GM12801 (cell line): ENCODE results near the gene GALM.

Source experiments
- TF ChIP-seq, protein P1 (sequence below): IDR thresholded peaks from one replicate; pipeline ENCODE4 v1.5.1; 2011; ENCODE audit warnings: control low read depth; ENCODE audit not compliant: insufficient read length; ENCODE audit errors: extremely low read depth

The GALM gene

DNA sequence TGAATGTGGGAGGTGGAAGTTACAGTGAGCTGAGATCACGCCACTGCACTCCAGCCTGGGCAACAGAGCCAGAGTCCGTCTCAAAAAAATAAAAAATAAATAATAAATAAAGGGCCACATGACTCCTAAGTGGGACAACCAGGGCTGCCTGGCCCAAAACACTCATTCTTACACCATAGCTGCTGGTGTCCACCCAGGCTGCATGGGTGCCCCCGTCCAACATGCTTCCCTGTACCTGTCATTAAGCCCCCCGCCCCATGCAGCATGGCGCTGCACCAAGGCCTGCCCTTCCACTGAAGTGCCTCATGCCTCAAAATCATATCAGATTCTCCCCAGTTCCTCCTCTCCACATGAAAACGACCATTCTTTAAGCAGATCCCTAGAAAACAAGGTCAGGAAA, 10.8 kb downstream of the GALM start:
- TF ChIP-seq, protein P1, sequence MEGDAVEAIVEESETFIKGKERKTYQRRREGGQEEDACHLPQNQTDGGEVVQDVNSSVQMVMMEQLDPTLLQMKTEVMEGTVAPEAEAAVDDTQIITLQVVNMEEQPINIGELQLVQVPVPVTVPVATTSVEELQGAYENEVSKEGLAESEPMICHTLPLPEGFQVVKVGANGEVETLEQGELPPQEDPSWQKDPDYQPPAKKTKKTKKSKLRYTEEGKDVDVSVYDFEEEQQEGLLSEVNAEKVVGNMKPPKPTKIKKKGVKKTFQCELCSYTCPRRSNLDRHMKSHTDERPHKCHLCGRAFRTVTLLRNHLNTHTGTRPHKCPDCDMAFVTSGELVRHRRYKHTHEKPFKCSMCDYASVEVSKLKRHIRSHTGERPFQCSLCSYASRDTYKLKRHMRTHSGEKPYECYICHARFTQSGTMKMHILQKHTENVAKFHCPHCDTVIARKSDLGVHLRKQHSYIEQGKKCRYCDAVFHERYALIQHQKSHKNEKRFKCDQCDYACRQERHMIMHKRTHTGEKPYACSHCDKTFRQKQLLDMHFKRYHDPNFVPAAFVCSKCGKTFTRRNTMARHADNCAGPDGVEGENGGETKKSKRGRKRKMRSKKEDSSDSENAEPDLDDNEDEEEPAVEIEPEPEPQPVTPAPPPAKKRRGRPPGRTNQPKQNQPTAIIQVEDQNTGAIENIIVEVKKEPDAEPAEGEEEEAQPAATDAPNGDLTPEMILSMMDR, result no peak

- TF ChIP-seq, protein P1, result no peak
Measured at GRCh38 chr2:38682008-38682575, 16.2 kb downstream of the GALM start.

DNA sequence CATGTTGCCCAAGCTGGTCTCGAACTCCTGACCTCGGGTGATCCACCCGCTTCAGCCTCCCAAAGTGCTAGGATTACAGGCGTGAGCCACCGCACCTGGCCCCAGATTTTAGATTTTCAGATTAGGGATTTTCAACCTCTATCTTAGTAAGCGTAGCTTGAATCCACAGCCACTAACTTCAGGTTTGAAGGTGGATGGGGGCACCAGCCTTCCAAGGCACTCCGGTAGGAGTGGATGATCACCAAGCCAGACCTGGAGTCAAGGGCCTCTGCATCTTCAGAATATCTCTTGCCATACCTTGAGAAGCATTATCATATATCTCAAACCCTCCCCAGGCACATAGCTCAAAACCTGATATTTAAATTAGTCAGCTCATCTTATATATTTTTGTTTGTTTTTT, 17.9 kb downstream of the GALM start:
- TF ChIP-seq, protein P1, result no peak

DNA sequence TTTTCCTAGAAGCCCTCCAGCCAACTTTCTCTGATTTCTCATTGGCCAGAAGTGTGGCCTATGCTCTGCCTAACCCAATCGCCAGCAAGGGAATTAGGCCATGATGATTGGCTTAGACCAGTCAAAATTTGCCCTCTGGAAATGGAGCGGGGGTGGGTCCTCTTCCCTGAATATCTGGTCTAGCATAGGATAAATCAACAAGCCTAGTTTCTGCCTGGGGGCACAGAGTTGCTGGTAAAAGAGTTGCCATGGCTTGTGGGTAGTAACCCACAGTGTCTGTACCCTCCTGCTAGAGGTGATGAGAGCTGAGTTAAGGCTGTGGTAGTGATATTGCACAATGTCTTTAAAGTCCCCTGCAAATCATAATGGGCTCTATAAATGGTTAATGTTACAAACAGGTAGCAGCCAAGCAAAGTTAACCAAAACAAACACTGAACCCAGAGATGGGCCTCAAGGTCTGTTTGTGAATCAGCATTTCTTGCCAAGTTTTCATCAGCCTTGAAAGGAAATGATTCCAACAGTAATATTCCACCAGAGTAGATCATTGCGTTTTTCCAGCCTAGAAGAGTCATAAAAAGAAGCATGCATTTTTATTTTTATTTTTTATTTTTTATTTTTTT, 19.3 kb downstream of the GALM start:
- TF ChIP-seq, protein P1, result no peak

DNA sequence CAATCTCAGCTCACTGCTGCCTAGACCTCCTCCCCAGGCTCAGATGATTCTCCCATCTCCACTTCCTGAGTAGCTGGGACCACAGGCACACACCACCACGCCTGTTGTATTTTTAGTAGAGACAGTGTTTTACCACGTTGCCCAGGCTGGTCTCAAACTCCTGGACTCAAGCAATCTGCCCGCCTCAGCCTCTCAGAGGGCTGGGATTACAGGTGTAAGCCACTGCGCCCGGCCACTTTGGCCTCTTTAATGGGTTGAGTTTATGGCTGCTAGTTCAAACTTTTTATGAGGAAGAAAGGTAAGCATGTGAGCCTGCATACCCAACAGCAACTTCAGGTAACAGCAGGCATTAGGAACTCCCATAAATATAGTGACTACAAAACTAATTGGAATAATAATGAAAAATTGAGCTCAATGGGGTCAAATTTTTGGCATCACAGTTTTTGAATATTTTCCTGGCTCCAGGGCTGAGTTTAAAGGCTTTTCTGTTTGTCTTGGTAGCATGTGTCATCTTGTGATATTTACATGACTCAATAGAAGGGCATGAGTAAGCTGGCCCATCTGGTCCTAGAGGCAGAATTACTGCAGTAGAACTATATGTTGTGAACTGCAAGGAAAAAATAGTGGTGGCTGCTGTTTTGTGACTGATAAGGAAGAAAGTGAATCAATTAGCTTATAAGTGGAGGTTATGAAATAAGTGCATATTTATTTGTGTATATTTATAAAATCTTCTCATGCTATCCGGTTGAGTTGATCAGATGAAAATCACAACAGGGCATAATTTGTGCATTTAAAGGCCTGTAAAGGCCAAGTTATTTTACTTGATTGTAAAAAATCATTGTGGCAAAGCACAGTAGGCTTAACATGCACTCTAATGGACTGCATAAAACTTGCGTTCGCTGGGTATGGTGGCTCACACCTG, 24.8 kb downstream of the GALM start:
- TF ChIP-seq, protein P1, result no peak

GRCh38 chr2:38691994-38692393, 26.1 kb downstream of the GALM start:
- TF ChIP-seq, protein P1, result no peak

DNA sequence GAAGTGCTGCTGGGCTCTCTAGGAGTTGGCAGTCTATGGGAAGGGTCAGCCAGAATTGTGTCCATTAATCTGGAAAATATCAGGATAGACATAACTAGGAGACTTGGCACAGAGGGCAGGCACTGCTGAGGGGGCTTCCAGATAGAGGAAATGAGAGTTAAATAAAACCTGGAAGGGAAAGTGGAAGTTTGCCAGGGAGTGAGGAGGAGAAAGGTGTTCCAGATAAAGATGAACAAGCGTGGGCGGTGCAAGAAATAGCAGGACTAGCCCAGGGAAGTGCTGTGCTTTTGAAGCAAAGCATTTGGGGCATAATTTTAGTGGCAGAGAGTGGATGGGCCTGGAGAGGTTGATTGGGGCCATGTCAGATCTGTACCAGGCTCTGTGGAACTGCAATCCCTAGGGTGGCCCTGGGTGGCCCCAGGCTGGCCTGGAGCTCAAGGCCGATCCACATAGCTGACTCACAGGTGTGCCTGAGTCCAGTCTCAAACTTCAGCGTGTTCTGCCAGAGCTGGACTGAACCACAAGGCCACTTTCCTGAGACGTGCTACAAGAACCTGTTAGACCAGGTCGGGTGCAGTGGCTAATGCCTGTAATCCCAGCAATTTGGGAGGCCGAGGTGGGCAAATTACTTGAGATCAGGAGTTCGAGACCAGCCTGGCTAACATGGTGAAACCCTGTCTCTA, 26.9 kb downstream of the GALM start:
- TF ChIP-seq, protein P1, result no peak
